ENCODE results near the gene UIMC1.

- no peak for TF ChIP-seq CTCF (conservative IDR thresholded peaks at IDR 0.05; ENCODE audit: low read length)
- no peak for TF ChIP-seq EZH2phosphoT487 (IDR thresholded peaks at IDR 0.05; ENCODE audit: borderline replicate concordance, low read depth, low read length)
Observed at GRCh38 chr5:176906796-176907195, 99.8 kb downstream of the UIMC1 start.
